Heart right ventricle (tissue), 16 donors: ENCODE measurements around the gene FMNL3. TPM values are rescaled to one million over a fixed set of nuclear protein-coding genes. Genes with fewer than 3 reads are reported as not detected.

ENCODE experiments used
- ATAC-seq, 8 donors: fragments of 200-7000 bp; cut with Tn5 transposase; one replicate each; pipeline ENCODE4 v1.9.1; 2020; ENCODE audit warnings: mild to moderate bottlenecking in 8 of 8, moderate library complexity in 8 of 8, moderate number of reproducible peaks in 1 of 8
- DNase-seq, 2 donors: peaks; one replicate each; pipeline ENCODE4 v3.0.0-alpha.2; 2020
- H3K27ac ChIP-seq, 10 donors: fragments of 200-600 bp; sonication (generic) in 2 of 10; one replicate each; pipeline versions ENCODE4 v1.5.0 to v1.8.0; 2020 to 2022; ENCODE audit warnings: mild to moderate bottlenecking in 3 of 10
- H3K27me3 ChIP-seq, 7 donors: fragments of 200-600 bp; one replicate each; pipeline ENCODE4 v1.8.0; 2021 to 2022; ENCODE audit warnings: mild to moderate bottlenecking in 2 of 7
- H3K36me3 ChIP-seq, 9 donors: fragments of 200-600 bp; sonication (generic) in 1 of 9; one replicate each; pipeline versions ENCODE4 v1.5.0 to v1.8.0; 2020 to 2022; ENCODE audit warnings: mild to moderate bottlenecking in 2 of 9
- H3K4me1 ChIP-seq, 9 donors: fragments of 200-600 bp; sonication (generic) in 1 of 9; one replicate each; pipeline versions ENCODE4 v1.5.0 to v1.8.0; 2020 to 2022; ENCODE audit warnings: mild to moderate bottlenecking in 4 of 9
- H3K4me3 ChIP-seq, 10 donors: fragments of 200-600 bp; sonication (generic) in 2 of 10; one replicate each; pipeline versions ENCODE4 v1.5.0 to v1.8.0; 2020 to 2022; ENCODE audit warnings: mild to moderate bottlenecking in 7 of 10, moderate library complexity in 2 of 10
- H3K9me3 ChIP-seq, 11 donors: fragments of 200-600 bp in 10 of 11; sonication (generic) in 2 of 11; one replicate each; pipeline versions ENCODE4 v1.5.0 to v1.8.0; 2013 to 2022; ENCODE audit warnings: mild to moderate bottlenecking in 2 of 11, control low read depth in 1 of 11, moderate library complexity in 1 of 11
- WGBS, 2 donors: extraction: QIAGEN DNeasy Blood & Tissue Kit; methylation state at CpG; one replicate each; pipeline ENCODE4 v1.1.7; 2013; ENCODE audit warnings: inconsistent platforms in 1 of 2; 5-methylcytosine and 5-hydroxymethylcytosine counted together
- intact Hi-C, 10 donors: fragments of 100-400 bp; cut with DNase I; formaldehyde crosslinking; loops; one replicate each; pipeline versions ENCODE4 v1.11.1 to v1.14.2; 2022
- polyA plus RNA-seq, 2 donors: library from polyadenylated mRNA; stranded (reverse); fragments of 200-250 nt; gene quantifications; one replicate each; pipeline ENCODE4 v1.2.3, GENCODE V29; 2013
- total RNA-seq, 10 donors: library from RNA; stranded (reverse); fragmentation: NEBNext Ultra II Directional in 3 of 10; extraction: Animal tissue kit (Norgen Biotek cat#: 25700) in 3 of 10; gene quantifications; one replicate each; pipeline versions ENCODE4 v1.2.1 to v1.2.4, GENCODE V29; 2021 to 2023
- TF ChIP-seq, protein P1 (sequence below), 9 donors: fragments of 200-600 bp; sonication (generic) in 2 of 9; IDR thresholded peaks; one replicate each; pipeline versions ENCODE4 v1.5.0 to v1.8.0; 2021 to 2022; ENCODE audit warnings: antibody characterized with exemption in 9 of 9, mild to moderate bottlenecking in 5 of 9, moderate library complexity in 1 of 9
- donor health status: Arrhythmogenic right ventricular cardiomyopathy.
- donor health status: ischemic (EF 13 %, LVEDD 7.1; RV severe dilation, severe dysfunction).
- donor health status: healthy with polysubstance abuse.
- donor health status: DM: no; HTN: yes; CAD: no.
- donor health status: DM: no; HTN: no; CAD: no.
- donor health status: ischemic (EF 25% LVEDD 6.9; RV normal size, moderate dysfunction).
- donor health status: ischemic (EF 25% LVEDD 5.7; RV mildly dilated, moderate dysfunction).
- donor health status: healthy.
- donor health status: DM: yes; HTN: yes; CAD: no.
- donor health status: Ischemic cardiomyopathy.
- donor health status: ischemic (EF 35%, LVEDD 5.7; RV mildly dilated, moderate dysfunction).
- donor health status: nonischemic (EF 11% LVEDD 7.7; RV severe dilation, severe dysfunction).
- donor health status: DM: yes; HTN: yes; CAD: no.
- donor health status: PGD.
- donor health status: ischemic (EF 29% LVEDD 5.4; RV normal size, mild dysfunction).
- donor health status: nonischemic (EF 23%, LVEDD 6.1; RV moderate dilation, normal function).

FMNL3 gene
- total and polyA plus RNA-seq, 12 donors: 5.7 to 19.6 (median 11.3) TPM

DNA sequence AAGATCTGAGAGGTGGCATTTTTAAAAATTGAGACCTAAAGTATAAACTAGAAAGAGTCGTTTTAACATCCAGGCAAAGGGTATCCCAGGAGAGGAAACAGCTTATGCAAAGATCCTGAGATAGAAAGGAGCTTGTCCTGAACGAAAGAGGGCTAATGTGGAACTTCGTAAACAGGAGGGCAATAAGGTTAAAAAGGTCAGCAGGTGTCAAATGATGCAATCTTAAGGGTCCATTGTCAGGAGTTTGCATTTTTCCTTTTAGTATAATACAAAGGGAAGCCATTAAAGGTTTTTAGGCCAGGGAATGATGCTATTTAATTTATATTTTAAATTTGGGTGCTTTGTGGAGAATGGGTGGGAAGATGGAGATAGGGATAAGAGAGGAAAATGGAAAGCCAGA, 14.4 kb downstream of the FMNL3 start:
- no peak overlapping the region for H3K27ac ChIP-seq
- H3K4me1 ChIP-seq: peaks cover 6 to 90% (median 46%) of the 10 kb centered on the region in 9 donors
- no peak overlapping the region for H3K4me3 ChIP-seq
- 53 to 59% methylated on average over 3 of the region's 3 CpGs for WGBS, 2 donors
- DNase-seq (no peak), ATAC-seq (no peak)
- no peaks in the 10 kb centered on the region for H3K27me3 ChIP-seq
- intact Hi-C loops: no loop called here
- TF ChIP-seq, protein P1, sequence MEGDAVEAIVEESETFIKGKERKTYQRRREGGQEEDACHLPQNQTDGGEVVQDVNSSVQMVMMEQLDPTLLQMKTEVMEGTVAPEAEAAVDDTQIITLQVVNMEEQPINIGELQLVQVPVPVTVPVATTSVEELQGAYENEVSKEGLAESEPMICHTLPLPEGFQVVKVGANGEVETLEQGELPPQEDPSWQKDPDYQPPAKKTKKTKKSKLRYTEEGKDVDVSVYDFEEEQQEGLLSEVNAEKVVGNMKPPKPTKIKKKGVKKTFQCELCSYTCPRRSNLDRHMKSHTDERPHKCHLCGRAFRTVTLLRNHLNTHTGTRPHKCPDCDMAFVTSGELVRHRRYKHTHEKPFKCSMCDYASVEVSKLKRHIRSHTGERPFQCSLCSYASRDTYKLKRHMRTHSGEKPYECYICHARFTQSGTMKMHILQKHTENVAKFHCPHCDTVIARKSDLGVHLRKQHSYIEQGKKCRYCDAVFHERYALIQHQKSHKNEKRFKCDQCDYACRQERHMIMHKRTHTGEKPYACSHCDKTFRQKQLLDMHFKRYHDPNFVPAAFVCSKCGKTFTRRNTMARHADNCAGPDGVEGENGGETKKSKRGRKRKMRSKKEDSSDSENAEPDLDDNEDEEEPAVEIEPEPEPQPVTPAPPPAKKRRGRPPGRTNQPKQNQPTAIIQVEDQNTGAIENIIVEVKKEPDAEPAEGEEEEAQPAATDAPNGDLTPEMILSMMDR (IDR thresholded peaks at IDR 0.05): no peak
- no peaks in the 10 kb centered on the region for H3K9me3 ChIP-seq
- no peaks in the 10 kb centered on the region for H3K36me3 ChIP-seq

DNA sequence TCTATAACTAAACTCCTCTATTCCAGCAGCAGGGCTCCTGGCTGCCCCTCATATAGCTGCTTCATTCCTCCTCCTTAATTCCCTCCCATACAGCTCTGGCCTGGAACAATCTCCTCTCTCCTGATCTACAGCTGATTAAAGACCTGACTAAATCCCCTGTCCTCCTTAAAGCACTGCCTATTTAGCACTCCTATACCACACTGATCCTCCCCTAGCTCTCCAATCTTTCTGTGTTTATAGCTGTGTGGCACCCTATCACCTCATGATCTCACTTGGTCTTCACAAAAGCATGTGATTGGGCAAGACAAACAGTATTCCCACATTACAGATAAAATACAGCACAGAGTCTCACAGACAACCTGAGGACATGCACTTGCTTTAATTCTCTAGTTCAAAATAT, 17.4 kb downstream of the FMNL3 start:
- Histone ChIP-seq H3K36me3 (no peaks in the 10 kb centered on the region), H3K4me3 (no peak overlapping the region), H3K4me1 (peaks cover 0 to 85% (median 34%) of the 10 kb centered on the region in 9 donors), H3K27me3 (no peaks in the 10 kb centered on the region), H3K9me3 (no peaks in the 10 kb centered on the region), H3K27ac (peak overlapping the region in 1 of 10 donors; percentile 15)
- intact Hi-C loops: no loop called here
- TF ChIP-seq, protein P1 (IDR thresholded peaks at IDR 0.05): no peak
- ATAC-seq: no peak
- no peak for DNase-seq

DNA sequence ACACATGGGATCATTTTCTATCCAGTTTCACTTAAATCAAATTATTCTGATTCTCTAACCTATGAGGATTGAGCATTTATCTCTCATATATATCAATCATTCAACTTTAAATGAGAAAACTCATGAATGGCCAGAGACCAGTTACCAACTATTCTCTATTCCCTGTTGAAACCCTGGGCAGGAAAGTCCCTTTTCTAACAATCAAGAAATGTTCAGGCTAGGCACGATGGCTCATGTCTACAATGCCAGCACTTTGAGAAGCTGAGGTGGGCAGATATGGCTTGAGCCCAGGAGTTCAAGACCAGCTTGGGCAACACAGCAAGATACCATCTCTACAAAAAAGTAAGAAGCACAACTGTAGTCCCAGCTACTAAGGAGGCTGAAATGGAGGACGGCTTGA, 18.0 kb downstream of the FMNL3 start:
- peaks cover 0 to 86% (median 35%) of the 10 kb centered on the region in 9 donors for H3K4me1 ChIP-seq
- intact Hi-C loops: no loop called here
- H3K27ac ChIP-seq: peak overlapping the region in 1 of 10 donors; percentile 15
- TF ChIP-seq, protein P1 (IDR thresholded peaks at IDR 0.05): no peak
- no peaks in the 10 kb centered on the region for H3K9me3 ChIP-seq
- H3K36me3 ChIP-seq: no peaks in the 10 kb centered on the region
- ATAC-seq (no peak), DNase-seq (no peak)
- H3K27me3 ChIP-seq: no peaks in the 10 kb centered on the region
- H3K4me3 ChIP-seq: no peak overlapping the region
- WGBS, 2 donors: 74 to 75% methylated on average over 2 of the region's 2 CpGs

DNA sequence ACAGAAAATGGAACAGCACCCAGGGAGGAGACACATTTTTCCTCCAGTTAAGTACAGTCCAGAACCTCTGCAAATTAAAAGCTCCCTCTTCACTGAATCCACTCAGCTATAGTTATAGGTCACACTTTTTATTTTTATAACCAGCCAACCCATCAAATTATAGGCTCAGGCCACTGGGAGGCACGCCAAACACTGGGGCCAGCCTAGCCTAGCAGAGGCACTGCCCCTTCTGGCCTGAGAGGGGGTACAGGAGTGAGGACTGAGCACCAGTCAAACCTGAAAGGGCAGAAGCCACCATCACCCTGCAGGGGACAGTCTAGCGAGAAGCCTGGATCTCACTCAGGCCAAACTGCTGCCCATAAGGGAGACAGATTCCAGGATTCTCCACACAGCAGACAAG, 19.3 kb downstream of the FMNL3 start:
- Histone ChIP-seq H3K9me3 (no peaks in the 10 kb centered on the region), H3K27ac (no peak overlapping the region), H3K36me3 (no peaks in the 10 kb centered on the region), H3K27me3 (no peaks in the 10 kb centered on the region), H3K4me1 (peaks cover 0 to 88% (median 40%) of the 10 kb centered on the region in 9 donors), H3K4me3 (no peak overlapping the region)
- ATAC-seq (peak in 1 of 8 donors; percentile 29), DNase-seq (no peak)
- intact Hi-C loops: no loop called here
- TF ChIP-seq, protein P1 (IDR thresholded peaks at IDR 0.05): no peak
- WGBS, 2 donors: 94 to 95% methylated on average over 2 of the region's 2 CpGs
